Measurements from ENCODE around the gene PRCD.

DNA sequence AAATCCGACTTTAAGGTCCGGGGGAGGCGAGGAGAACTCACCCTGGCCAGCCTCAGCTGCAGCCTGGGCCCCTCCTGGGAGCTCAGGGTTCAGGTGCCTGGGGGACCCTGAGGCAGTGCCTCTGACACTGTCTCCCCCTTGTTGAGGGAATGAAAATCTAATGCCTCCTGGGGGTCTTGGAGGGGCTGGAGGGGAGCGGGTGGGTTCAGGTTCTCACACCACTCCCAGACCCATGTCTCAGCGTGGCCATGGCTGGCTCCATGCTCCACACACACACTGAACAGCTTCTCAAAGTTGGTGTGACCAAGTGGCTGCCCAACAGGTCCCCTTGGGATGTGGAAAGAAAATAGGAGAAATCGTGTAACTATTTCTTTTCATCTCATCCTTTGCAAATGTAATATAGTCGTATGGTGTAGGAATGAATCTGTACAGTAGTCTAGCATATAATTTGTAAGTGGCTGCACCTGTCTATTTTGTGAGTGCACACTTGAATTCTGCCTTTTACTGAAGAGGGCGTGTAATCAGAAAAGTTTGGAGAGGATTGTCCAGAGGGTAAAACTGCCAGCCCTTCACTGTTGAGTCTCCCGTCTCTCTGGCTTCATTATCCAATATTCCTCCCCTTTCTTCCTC is 788 bp upstream of the PRCD start:
- TF ChIP-seq, protein P1, sequence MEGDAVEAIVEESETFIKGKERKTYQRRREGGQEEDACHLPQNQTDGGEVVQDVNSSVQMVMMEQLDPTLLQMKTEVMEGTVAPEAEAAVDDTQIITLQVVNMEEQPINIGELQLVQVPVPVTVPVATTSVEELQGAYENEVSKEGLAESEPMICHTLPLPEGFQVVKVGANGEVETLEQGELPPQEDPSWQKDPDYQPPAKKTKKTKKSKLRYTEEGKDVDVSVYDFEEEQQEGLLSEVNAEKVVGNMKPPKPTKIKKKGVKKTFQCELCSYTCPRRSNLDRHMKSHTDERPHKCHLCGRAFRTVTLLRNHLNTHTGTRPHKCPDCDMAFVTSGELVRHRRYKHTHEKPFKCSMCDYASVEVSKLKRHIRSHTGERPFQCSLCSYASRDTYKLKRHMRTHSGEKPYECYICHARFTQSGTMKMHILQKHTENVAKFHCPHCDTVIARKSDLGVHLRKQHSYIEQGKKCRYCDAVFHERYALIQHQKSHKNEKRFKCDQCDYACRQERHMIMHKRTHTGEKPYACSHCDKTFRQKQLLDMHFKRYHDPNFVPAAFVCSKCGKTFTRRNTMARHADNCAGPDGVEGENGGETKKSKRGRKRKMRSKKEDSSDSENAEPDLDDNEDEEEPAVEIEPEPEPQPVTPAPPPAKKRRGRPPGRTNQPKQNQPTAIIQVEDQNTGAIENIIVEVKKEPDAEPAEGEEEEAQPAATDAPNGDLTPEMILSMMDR (IDR thresholded peaks at IDR 0.05): no peak
- TF ChIP-seq POLR2A (IDR thresholded peaks at IDR 0.05; ENCODE audit: low read depth): no peak

All from esophagus muscularis mucosa (tissue), 3 donors.